Right lobe of liver (tissue), 6 donors: ENCODE measurements around the gene ZFYVE19. TPM values are rescaled to one million over a fixed set of nuclear protein-coding genes. Genes with fewer than 3 reads are reported as not detected.

Experiments
- ATAC-seq, 4 donors: fragments of 200-7000 bp; cut with Tn5 transposase; one replicate each; pipeline ENCODE4 v1.9.1; 2020; ENCODE audit warnings: mild to moderate bottlenecking in 4 of 4, moderate library complexity in 4 of 4
- DNase-seq, 3 donors: peaks; one replicate each; pipeline ENCODE4 v3.0.0-alpha.2; 2020
- H3K27ac ChIP-seq, 3 donors: fragments of 200-600 bp; one replicate each; pipeline ENCODE4 v1.8.0; 2022
- H3K27me3 ChIP-seq, 2 donors: fragments of 200-600 bp; one replicate each; pipeline ENCODE4 v1.8.0; 2022
- H3K36me3 ChIP-seq, 4 donors: fragments of 200-600 bp; sonication (generic) in 1 of 4; one replicate each; pipeline versions ENCODE4 v1.5.1 to v1.8.0; 2017 to 2022; ENCODE audit warnings: control low read depth in 1 of 4
- H3K4me1 ChIP-seq, 4 donors: fragments of 200-600 bp; sonication (generic) in 1 of 4; one replicate each; pipeline versions ENCODE4 v1.5.1 to v1.8.0; 2017 to 2022; ENCODE audit warnings: control low read depth in 1 of 4
- H3K4me3 ChIP-seq, 3 donors: fragments of 200-600 bp; one replicate each; pipeline ENCODE4 v1.8.0; 2022
- H3K9me3 ChIP-seq, 4 donors: fragments of 200-600 bp; sonication (generic) in 1 of 4; one replicate each; pipeline versions ENCODE4 v1.5.1 to v1.8.0; 2017 to 2022; ENCODE audit warnings: control low read depth in 1 of 4
- CTCF ChIP-seq, 4 donors: fragments of 200-600 bp in 3 of 4; fragments of 450-650 bp in 1 of 4; IDR thresholded peaks; one replicate each; pipeline versions ENCODE4 v1.5.1 to v1.8.0; 2016 to 2022; ENCODE audit warnings: antibody characterized with exemption in 4 of 4, mild to moderate bottlenecking in 2 of 4
- POLR2A ChIP-seq: fragments of 450-650 bp; IDR thresholded peaks from one replicate; pipeline ENCODE4 v1.6.1; 2017; ENCODE audit warnings: antibody characterized with exemption, mild to moderate bottlenecking
- WGBS: methylation state at CpG from one replicate; pipeline ENCODE4 v1.1.6; 2018; ENCODE audit warnings: low coverage, low lambda C conversion rate; ENCODE audit not compliant: insufficient coverage; ENCODE audit errors: missing lambda C conversion rate; 5-methylcytosine and 5-hydroxymethylcytosine counted together
- intact Hi-C, 2 donors: fragments of 100-400 bp; cut with DNase I; formaldehyde crosslinking; loops; one replicate each; pipeline versions ENCODE4 v1.11.2 to v1.14.1; 2022
- small RNA-seq, 2 experiments: library from RNA; depleted of rRNA; stranded (forward); fragments of <200 nt; gene quantifications; one replicate each; pipeline ENCODE3, GENCODE V24; 2016
- total RNA-seq, 6 experiments: library from RNA; depleted of rRNA in 2 of 6; stranded (reverse); fragments of >200 nt in 2 of 6; fragmentation: NEBNext Ultra II Directional in 3 of 6; extraction: Animal tissue kit (Norgen Biotek cat#: 25700) in 3 of 6; gene quantifications; one replicate each; pipeline versions ENCODE4 v1.1.0 to v1.2.4, GENCODE V29; 2016 to 2023
- donor health status: DM: no; HTN: yes; CAD: no.
- donor health status: DM: no; HTN: no; CAD: no.
- donor health status: DM: no; HTN: no; CAD: no.
- donor health status: DM: no; HTN: yes; CAD: no.
- donor health status: DM: no; HTN: yes; CAD: no.

ZFYVE19 gene
- total RNA-seq, 6 experiments from 2014 or later: 11.5 to 49.3 (median 19.5) TPM

GRCh38 chr15:40863660-40864270 is 56.9 kb downstream of the ZFYVE19 start:
- DNase-seq: peak in 1 of 3 donors; percentile 25
- no peaks in the 10 kb centered on the region for H3K27me3 ChIP-seq
- 57% methylated on average over 3 of the region's 4 CpGs for WGBS
- H3K36me3 ChIP-seq: no peaks in the 10 kb centered on the region
- ATAC-seq: no peak
- intact Hi-C loops: no loop called here
- no peaks in the 10 kb centered on the region for H3K4me1 ChIP-seq
- no peak overlapping the region for H3K27ac ChIP-seq
- H3K4me3 ChIP-seq: no peak overlapping the region
- no peaks in the 10 kb centered on the region for H3K9me3 ChIP-seq
- no peak for TF ChIP-seq POLR2A
- TF ChIP-seq CTCF (IDR thresholded peaks at IDR 0.05): no peak

Small RNAs within 50 kb of the gene (small RNA-seq; reads per million reads assigned to genes)
- gene SUMO2P15: 0 reads per million in 2 experiments

Other genes starting within 250 kb of the ZFYVE19 start
- 10 to 100 TPM in 3 of 6 experiments, 1 to 10 TPM in 3; 6.4 to 12.3 (median 9.9) TPM for gene CCDC32, start 242.0 kb upstream of the ZFYVE19 start, total RNA-seq
- 1 to 10 TPM; 4.7 to 7.4 (median 6.1) TPM for gene RPUSD2, start 237.8 kb upstream of the ZFYVE19 start, total RNA-seq
- 1 to 10 TPM; 1.6 to 9.6 (median 3.6) TPM for gene KNL1, start 212.8 kb upstream of the ZFYVE19 start, total RNA-seq
- 1 to 10 TPM in 2 of 6 experiments, under 1 TPM in 2, not detected in 2; 0.66 to 1.7 (median 1.1) TPM for gene RAD51, start 111.9 kb upstream of the ZFYVE19 start, total RNA-seq
- 10 to 100 TPM; 25.3 to 38.5 (median 29.5) TPM for gene RMDN3, start 51.8 kb upstream of the ZFYVE19 start, total RNA-seq
- gene GCHFR, start 43.0 kb upstream of the ZFYVE19 start, total RNA-seq: 100 to 1,000 TPM in 2 of 6 experiments, 10 to 100 TPM in 4; 65.4 to 181 (median 82.0) TPM
- gene C15orf62, start 37.1 kb upstream of the ZFYVE19 start, total RNA-seq: 1 to 10 TPM in 2 of 6 experiments, under 1 TPM in 4; 0.51 to 1.6 (median 0.83) TPM
- 10 to 100 TPM in 5 of 6 experiments, 1 to 10 TPM in 1; 7.8 to 23.7 (median 17.7) TPM for gene DNAJC17, start 384 bp downstream of the ZFYVE19 start, total RNA-seq
- gene PPP1R14D, start 21.6 kb downstream of the ZFYVE19 start, total RNA-seq: not detected
- 1 to 10 TPM; 1.1 to 7.9 (median 3.0) TPM for gene SPINT1, start 37.0 kb downstream of the ZFYVE19 start, total RNA-seq
- not detected for gene RHOV, start 67.1 kb downstream of the ZFYVE19 start, total RNA-seq
- gene VPS18, start 87.4 kb downstream of the ZFYVE19 start, total RNA-seq: 10 to 100 TPM in 5 of 6 experiments, 1 to 10 TPM in 1; 8.4 to 24.7 (median 12.9) TPM
- 1 to 10 TPM; 2.9 to 8.7 (median 4.2) TPM for gene DLL4, start 122.3 kb downstream of the ZFYVE19 start, total RNA-seq
- 10 to 100 TPM in 2 of 6 experiments, 1 to 10 TPM in 1, under 1 TPM in 3; 0.22 to 11.6 (median 0.97) TPM for gene CHAC1, start 146.4 kb downstream of the ZFYVE19 start, total RNA-seq